A549 treated with AZD9567 at 1 μM for 4 hours (cell line): ENCODE data around the gene CLASRP. TPM values are rescaled to one million over a fixed set of nuclear protein-coding genes. Genes with fewer than 3 reads are reported as not detected.

Experiments
- total RNA-seq: library from RNA; stranded (reverse); fragments of 200-300 nt; extraction: Qiagen RNA extraction; gene quantifications from 5 replicates; pipeline ENCODE4 v1.2.3, GENCODE V29; 2022; ENCODE audit not compliant: insufficient read depth

The CLASRP gene, protein sequence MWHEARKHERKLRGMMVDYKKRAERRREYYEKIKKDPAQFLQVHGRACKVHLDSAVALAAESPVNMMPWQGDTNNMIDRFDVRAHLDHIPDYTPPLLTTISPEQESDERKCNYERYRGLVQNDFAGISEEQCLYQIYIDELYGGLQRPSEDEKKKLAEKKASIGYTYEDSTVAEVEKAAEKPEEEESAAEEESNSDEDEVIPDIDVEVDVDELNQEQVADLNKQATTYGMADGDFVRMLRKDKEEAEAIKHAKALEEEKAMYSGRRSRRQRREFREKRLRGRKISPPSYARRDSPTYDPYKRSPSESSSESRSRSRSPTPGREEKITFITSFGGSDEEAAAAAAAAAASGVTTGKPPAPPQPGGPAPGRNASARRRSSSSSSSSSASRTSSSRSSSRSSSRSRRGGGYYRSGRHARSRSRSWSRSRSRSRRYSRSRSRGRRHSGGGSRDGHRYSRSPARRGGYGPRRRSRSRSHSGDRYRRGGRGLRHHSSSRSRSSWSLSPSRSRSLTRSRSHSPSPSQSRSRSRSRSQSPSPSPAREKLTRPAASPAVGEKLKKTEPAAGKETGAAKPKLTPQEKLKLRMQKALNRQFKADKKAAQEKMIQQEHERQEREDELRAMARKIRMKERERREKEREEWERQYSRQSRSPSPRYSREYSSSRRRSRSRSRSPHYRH
- total RNA-seq, result 32.1 to 79.8 TPM (median 76.7 TPM) in 5 replicates

GRCh38 chr19:45038931-45039893 is at the start of gene CLASRP:
TSS of gene CLASRP (plus strand) at chr19:45039045. CDS start at chr19:45040213, 1,168 bp downstream.

DNA sequence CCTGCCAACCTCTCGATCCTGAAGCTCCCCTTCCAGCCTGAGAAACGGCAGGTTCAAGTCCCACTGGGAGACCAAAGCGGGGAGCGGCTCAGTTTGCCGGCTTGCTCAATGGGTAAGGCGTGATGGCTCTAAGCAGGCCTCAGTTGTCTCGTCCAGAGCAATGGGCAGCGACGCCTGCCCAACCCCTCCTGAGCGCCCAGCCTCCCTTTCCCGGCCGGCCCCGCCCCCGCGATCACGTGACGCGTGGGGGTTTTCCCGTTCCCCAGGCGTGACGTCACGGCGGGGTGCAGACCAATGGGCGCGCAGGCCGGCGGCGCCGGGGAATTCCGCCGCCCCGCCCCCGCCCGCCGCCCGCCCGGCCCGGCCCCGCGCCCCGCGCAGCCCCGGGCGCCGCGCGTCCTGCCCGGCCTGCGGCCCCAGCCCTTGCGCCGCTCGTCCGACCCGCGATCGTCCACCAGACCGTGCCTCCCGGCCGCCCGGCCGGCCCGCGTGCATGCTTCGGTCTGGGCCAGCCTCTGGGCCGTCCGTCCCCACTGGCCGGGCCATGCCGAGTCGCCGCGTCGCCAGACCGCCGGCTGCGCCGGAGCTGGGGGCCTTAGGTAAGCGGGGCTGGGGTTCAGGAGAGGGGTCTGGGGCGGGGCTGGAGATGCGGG is 37.6 kb upstream of the CLASRP start, which contains the start of gene RELB:
Gene RELB, plus strand, starts transcription at position 378 of the 653 bp plus-strand sequence. Its CDS starts 116 bp downstream, at position 494.

DNA sequence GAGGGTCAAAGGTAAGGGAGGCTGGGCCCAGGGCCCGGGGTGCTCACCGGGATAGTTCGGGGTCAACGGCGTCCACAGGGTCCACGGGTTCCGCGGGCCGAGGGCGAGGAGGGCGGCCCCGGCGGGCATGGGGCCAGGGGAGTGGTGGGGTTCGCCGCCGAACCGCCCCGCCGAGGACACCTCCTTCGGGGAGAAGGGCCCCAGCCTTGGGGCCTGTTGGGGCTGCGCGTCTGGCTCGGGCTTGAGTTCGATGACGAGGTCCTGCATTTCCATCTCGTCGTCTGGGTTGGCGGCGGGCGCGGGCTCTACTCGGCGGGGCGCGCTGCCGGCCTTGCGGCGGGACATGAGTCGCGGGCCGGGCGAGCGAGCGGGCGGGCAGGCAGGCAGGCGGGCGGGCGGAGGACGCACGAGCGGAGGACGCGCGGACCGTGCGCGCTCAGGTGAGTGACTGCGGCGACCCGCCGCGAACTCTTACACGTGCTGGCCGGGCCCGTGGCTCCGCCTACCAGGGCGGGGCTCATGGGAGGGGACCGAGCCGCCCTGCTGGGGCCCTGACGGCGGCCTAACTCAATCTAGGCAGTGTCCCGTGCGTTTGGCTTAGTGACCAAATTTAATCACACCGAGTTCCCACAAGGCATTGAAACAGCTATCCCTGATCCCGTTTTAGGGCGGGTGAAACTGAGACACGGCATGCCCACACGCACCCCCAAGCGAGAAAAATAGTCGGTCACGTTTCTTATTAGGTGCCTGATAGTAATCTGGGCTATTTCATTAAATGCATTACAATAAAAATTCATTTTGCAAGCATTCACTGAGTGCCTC is 37.4 kb downstream of the CLASRP start, which contains the start of gene ZNF296:
Gene ZNF296, minus strand, starts transcription at position 450 of the 822 bp plus-strand sequence. Its CDS starts 105 bp downstream, at position 345.

GRCh38 chr19:45079063-45079910 is 40.4 kb downstream of the CLASRP start, which contains the start of gene GEMIN7:
TSS of gene GEMIN7 (plus strand) at chr19:45079260. CDS start at chr19:45090115, 10,855 bp downstream.

DNA sequence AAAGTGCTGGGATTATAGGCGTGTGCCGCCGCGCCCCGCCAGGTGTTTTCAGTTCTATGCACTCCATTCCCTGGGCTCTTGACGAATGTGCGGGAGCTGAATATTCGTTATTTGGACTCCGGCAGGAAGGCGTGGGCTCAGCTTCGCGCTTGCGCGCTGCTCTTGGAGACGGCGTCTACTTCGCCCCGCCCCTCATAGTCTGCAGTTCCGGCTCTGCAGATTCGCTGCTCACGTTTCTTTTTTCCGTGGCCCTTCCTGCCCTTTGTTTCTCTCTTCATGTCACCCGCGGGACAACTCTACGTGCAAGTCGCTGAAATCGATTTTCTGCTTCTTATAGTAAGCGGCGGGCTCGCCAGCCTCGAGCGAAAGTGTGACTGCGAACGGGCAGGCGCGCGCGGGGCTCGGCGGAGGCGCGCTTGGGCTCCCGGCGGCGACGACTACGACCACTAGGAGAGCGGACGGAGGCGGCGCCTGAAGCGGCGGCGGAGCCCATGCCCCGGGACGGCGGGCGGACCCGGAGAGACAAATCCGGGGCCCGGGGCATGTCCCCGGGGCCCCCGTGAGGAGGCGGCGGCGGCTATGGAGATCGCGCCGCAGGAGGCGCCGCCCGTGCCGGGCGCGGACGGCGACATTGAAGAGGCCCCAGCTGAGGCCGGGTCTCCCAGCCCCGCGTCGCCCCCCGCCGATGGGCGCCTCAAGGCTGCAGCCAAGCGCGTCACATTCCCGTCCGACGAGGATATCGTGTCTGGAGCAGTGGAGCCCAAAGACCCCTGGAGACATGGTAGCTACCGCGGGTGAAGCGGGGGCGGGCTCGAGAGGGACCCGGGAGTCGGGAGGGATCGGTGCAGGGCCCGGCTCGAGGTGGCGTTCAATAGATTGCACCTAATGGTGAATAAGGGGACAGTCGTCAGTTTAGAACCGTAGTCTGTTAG is 54.2 kb downstream of the CLASRP start, which contains the start of gene PPP1R37:
Gene PPP1R37, plus strand, starts transcription at position 433 of the 932 bp plus-strand sequence. Its CDS starts 147 bp downstream, at position 580.

Other genes with a start within 250 kb of the CLASRP start
- gene BCAM, start 229.9 kb upstream of the CLASRP start, total RNA-seq, result 53.6 to 84.4 TPM (median 82.5 TPM) in 5 replicates
- gene NECTIN2, start 192.7 kb upstream of the CLASRP start, total RNA-seq, result 57.3 to 79.5 TPM (median 73.5 TPM) in 5 replicates
- 222 to 250 TPM (median 240 TPM) in 5 replicates for gene TOMM40, start 147.8 kb upstream of the CLASRP start, total RNA-seq
- gene APOE, start 133.2 kb upstream of the CLASRP start, total RNA-seq, result 12.6 to 20.0 TPM (median 15.3 TPM) in 5 replicates
- gene APOC1, start 124.4 kb upstream of the CLASRP start, total RNA-seq, result 74.0 to 128 TPM (median 117 TPM) in 5 replicates
- not detected in 5 replicates for gene APOC4, start 96.8 kb upstream of the CLASRP start, total RNA-seq
- gene APOC2, start 93.0 kb upstream of the CLASRP start, total RNA-seq, result not detected in 5 replicates
- 149 to 198 TPM (median 172 TPM) in 5 replicates for gene CLPTM1, start 83.7 kb upstream of the CLASRP start, total RNA-seq
- gene RELB, start 37.6 kb upstream of the CLASRP start, total RNA-seq, result 18.2 to 47.3 TPM (median 36.6 TPM) in 5 replicates
- 14.1 to 18.2 TPM (median 16.0 TPM) in 5 replicates for gene ZNF296, start 37.4 kb downstream of the CLASRP start, total RNA-seq
- gene GEMIN7, start 40.2 kb downstream of the CLASRP start, total RNA-seq, result 88.7 to 119 TPM (median 100 TPM) in 5 replicates
- gene PPP1R37, start 54.1 kb downstream of the CLASRP start, total RNA-seq, result 16.0 to 39.6 TPM (median 38.4 TPM) in 5 replicates
- gene NKPD1, start 121.9 kb downstream of the CLASRP start, total RNA-seq, result 0.28 to 0.40 TPM (median 0.35 TPM) in 4 of 5 replicates, not detected in the other
- gene TRAPPC6A, start 139.2 kb downstream of the CLASRP start, total RNA-seq, result 35.3 to 48.3 TPM (median 43.4 TPM) in 5 replicates
- gene BLOC1S3, start 139.7 kb downstream of the CLASRP start, total RNA-seq, result 18.7 to 23.9 TPM (median 21.8 TPM) in 5 replicates
- 1.2 to 2.0 TPM (median 1.6 TPM) in 4 of 5 replicates, not detected in the other for gene EXOC3L2, start 206.4 kb downstream of the CLASRP start, total RNA-seq
- 6.2 to 9.4 TPM (median 7.8 TPM) in 5 replicates for gene MARK4, start 212.2 kb downstream of the CLASRP start, total RNA-seq